ENCODE results near the gene PRPF39. TPM values are rescaled to one million over a fixed set of nuclear protein-coding genes. Genes with fewer than 3 reads are reported as not detected.

Gene PRPF39, protein sequence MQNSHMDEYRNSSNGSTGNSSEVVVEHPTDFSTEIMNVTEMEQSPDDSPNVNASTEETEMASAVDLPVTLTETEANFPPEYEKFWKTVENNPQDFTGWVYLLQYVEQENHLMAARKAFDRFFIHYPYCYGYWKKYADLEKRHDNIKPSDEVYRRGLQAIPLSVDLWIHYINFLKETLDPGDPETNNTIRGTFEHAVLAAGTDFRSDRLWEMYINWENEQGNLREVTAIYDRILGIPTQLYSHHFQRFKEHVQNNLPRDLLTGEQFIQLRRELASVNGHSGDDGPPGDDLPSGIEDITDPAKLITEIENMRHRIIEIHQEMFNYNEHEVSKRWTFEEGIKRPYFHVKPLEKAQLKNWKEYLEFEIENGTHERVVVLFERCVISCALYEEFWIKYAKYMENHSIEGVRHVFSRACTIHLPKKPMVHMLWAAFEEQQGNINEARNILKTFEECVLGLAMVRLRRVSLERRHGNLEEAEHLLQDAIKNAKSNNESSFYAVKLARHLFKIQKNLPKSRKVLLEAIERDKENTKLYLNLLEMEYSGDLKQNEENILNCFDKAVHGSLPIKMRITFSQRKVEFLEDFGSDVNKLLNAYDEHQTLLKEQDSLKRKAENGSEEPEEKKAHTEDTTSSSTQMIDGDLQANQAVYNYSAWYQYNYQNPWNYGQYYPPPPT
- 48.2 and 97.2 TPM in 2 replicates for total RNA-seq (ENCODE audit: low replicate concordance)

DNA sequence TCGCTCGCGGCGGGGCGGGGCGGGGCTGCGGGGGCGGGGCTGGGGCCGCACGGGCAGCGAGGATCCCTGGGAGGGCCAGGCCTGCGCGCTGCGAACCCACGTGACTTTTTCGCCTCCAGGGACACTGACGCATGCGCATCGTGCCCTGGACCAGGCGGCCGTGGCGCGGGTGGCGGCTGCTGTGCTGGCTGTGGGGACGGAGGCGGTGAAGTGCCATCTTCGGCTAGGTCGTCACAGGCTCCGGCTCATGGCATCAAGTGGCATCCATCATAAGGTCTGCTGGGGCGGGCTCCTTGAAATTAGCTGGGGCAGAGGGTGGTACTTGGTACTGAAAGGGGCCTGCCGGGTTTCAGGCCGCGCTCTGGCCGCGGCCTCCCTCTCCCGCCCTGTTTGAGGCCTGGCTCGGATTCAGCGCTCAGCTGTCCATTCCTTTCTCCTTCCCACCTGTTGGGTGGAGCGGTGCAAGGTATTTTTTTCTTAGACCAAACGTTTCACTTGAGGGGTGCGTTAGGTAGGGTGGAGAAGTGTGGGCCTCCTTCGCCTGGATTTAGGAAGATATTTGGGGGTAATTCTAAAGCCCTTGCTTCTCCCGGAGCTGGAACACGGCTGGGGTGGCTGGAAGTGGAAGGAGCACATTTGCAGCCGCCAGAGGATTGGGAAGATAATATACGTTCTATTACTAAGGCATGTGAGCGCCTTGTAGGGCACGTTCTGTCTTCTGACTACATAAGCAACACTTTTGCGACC, at the start of gene PRPF39:
Gene PRPF39, plus strand, starts transcription at position 141 of the 747 bp plus-strand sequence. CDS start 11,124 bp downstream, outside the sequence.
- Histone ChIP-seq H3F3A (ENCODE audit: low read depth) (no peaks in the 10 kb centered on the region), H3K9ac (peak within 1 kb of the TSS; percentile 84), H3K4me2 (peak within 1 kb of the TSS; percentile 87), H4K20me1 (ENCODE audit: low read depth) (peaks cover 49% of the 10 kb centered on the region), H3K27ac (peak within 1 kb of the TSS; percentile 65), H3K27me3 (no peaks in the 10 kb centered on the region), H3K9me3 (ENCODE audit: low read depth) (no peaks in the 10 kb centered on the region), H2AFZ (replicated peaks) (peak within 1 kb of the TSS; percentile 99), H3K79me2 (ENCODE audit: low read depth) (peaks cover 52% of the 10 kb centered on the region), H3K36me3 (no peaks in the 10 kb centered on the region), H3K4me1 (peaks cover 21% of the 10 kb centered on the region), H3K4me3 (peak within 1 kb of the TSS; percentile 79)
- Mint-ChIP-seq H3K4me1 (peaks cover 24% of the 10 kb centered on the region), H3K36me3 (peaks cover 18% of the 10 kb centered on the region), H3K4me3 (peak within 1 kb of the TSS; percentile 99), H3K27ac (peak within 1 kb of the TSS; percentile 96), H3K27me3 (ENCODE audit: insufficient read depth, low read depth) (no peaks in the 10 kb centered on the region), H3K9me3 (peaks cover 2% of the 10 kb centered on the region)
- TF ChIP-seq EZH2 (IDR thresholded peaks at IDR 0.05) (no peak), EZH2phosphoT487 (IDR thresholded peaks at IDR 0.05) (no peak)
- TF ChIP-seq, protein P1, sequence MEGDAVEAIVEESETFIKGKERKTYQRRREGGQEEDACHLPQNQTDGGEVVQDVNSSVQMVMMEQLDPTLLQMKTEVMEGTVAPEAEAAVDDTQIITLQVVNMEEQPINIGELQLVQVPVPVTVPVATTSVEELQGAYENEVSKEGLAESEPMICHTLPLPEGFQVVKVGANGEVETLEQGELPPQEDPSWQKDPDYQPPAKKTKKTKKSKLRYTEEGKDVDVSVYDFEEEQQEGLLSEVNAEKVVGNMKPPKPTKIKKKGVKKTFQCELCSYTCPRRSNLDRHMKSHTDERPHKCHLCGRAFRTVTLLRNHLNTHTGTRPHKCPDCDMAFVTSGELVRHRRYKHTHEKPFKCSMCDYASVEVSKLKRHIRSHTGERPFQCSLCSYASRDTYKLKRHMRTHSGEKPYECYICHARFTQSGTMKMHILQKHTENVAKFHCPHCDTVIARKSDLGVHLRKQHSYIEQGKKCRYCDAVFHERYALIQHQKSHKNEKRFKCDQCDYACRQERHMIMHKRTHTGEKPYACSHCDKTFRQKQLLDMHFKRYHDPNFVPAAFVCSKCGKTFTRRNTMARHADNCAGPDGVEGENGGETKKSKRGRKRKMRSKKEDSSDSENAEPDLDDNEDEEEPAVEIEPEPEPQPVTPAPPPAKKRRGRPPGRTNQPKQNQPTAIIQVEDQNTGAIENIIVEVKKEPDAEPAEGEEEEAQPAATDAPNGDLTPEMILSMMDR (IDR thresholded peaks at IDR 0.05), result no peak
- DNase-seq (ENCODE audit: low spot score), result peak; percentile 97

DNA sequence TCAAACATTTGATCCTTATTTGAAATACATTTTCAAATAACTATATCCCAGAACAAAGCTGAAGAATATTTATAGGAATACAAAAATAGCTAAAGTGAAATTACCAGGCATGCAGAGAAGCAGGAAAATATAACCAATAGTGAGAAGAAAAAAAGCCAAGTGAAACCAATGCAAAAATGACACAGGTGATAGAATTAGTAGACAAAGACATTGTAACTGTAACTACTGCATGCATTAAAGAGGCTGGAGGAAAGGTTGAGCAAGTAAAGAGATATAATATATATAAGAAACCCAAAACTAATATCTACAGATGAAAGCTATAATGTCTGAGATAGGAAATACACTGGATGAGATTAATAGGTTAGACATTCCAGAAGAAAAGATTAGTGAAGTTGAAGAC, 49.2 kb upstream of the PRPF39 start:
- no peak for DNase-seq (ENCODE audit: low spot score)
- Mint-ChIP-seq H3K27ac (no peak overlapping the region), H3K36me3 (peaks cover 25% of the 10 kb centered on the region), H3K4me1 (peaks cover 2% of the 10 kb centered on the region), H3K27me3 (ENCODE audit: insufficient read depth, low read depth) (no peaks in the 10 kb centered on the region), H3K9me3 (peaks cover 7% of the 10 kb centered on the region), H3K4me3 (no peak overlapping the region)
- TF ChIP-seq, protein P1 (IDR thresholded peaks at IDR 0.05), result no peak
- no peak for TF ChIP-seq EZH2phosphoT487 (IDR thresholded peaks at IDR 0.05)
- TF ChIP-seq EZH2 (IDR thresholded peaks at IDR 0.05), result no peak
- H3K9ac ChIP-seq, result no peak overlapping the region
- H3K4me1 ChIP-seq, result no peaks in the 10 kb centered on the region
- H4K20me1 ChIP-seq (ENCODE audit: low read depth), result no peaks in the 10 kb centered on the region
- no peak overlapping the region for H3K4me3 ChIP-seq
- peaks cover 7% of the 10 kb centered on the region for H3K36me3 ChIP-seq
- no peaks in the 10 kb centered on the region for H3K27me3 ChIP-seq
- H3K9me3 ChIP-seq (ENCODE audit: low read depth), result no peaks in the 10 kb centered on the region
- no peaks in the 10 kb centered on the region for H3F3A ChIP-seq (ENCODE audit: low read depth)
- no peak overlapping the region for H2AFZ ChIP-seq (replicated peaks)
- H3K4me2 ChIP-seq, result no peak overlapping the region
- H3K79me2 ChIP-seq (ENCODE audit: low read depth), result no peaks in the 10 kb centered on the region
- H3K27ac ChIP-seq, result no peak overlapping the region

DNA sequence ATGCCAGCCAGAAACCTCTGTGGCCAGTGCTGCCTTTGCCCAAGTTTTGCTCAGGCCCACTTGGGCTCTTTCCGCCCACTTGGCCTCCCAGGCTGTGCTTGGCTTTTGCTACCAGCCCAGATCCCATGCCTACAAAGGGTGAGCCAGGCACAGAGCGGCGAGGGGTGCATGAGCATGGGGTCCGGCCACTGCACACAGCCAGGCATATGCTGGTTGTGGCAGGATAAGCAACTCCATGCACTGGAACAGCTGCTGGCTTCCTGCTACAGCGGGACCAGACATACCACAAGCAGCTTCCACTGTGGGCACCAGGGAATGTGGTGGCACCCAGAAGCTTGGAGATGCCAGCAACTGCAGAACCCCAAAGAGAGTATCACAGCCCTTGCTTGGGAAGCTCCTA, 45.7 kb upstream of the PRPF39 start:
- Histone ChIP-seq H3K4me3 (no peak overlapping the region), H3K79me2 (ENCODE audit: low read depth) (no peaks in the 10 kb centered on the region), H4K20me1 (ENCODE audit: low read depth) (no peaks in the 10 kb centered on the region), H3F3A (ENCODE audit: low read depth) (no peaks in the 10 kb centered on the region), H3K9me3 (ENCODE audit: low read depth) (no peaks in the 10 kb centered on the region), H3K27me3 (no peaks in the 10 kb centered on the region), H3K4me1 (no peaks in the 10 kb centered on the region), H3K9ac (no peak overlapping the region), H3K4me2 (no peak overlapping the region), H3K36me3 (no peaks in the 10 kb centered on the region), H2AFZ (replicated peaks) (no peak overlapping the region), H3K27ac (no peak overlapping the region)
- TF ChIP-seq, protein P1 (IDR thresholded peaks at IDR 0.05), result no peak
- TF ChIP-seq EZH2phosphoT487 (IDR thresholded peaks at IDR 0.05), result no peak
- TF ChIP-seq EZH2 (IDR thresholded peaks at IDR 0.05), result no peak
- peaks cover 2% of the 10 kb centered on the region for H3K4me1 Mint-ChIP-seq
- DNase-seq (ENCODE audit: low spot score), result no peak
- H3K9me3 Mint-ChIP-seq, result peaks cover 7% of the 10 kb centered on the region
- no peaks in the 10 kb centered on the region for H3K27me3 Mint-ChIP-seq (ENCODE audit: insufficient read depth, low read depth)
- peaks cover 34% of the 10 kb centered on the region for H3K36me3 Mint-ChIP-seq
- no peak overlapping the region for H3K4me3 Mint-ChIP-seq
- H3K27ac Mint-ChIP-seq, result no peak overlapping the region
